ENCODE results near the gene ZSCAN23. TPM values are rescaled to one million over a fixed set of nuclear protein-coding genes. Genes with fewer than 3 reads are reported as not detected.

Gene ZSCAN23
- total and polyA plus RNA-seq, 8 donors, result 0.42 to 3.3 (median 1.1) TPM

DNA sequence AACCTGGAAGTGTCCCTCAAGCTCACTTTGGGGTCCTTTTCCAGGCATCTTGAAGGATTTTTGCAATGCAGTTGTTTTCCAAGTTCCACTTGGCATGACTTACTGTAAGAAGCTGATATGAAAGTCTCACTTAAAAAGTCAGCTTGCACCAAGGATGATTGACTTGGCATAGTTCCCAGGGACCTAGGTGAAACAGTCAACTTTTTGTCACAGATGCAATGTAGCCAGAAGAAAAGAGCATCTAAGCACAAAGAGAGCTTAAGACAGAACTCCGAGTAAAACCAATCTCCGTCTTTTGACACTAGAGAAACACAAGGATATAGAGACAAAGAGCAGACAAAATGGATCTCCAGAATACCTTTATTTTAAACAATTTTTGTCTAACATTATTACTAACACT lies 41.1 kb downstream of the ZSCAN23 start:
- no peaks in the 10 kb centered on the region for H3K9me3 ChIP-seq
- no peak for FAIRE-seq

GRCh38 chr6:28401172-28401571 lies 42.1 kb downstream of the ZSCAN23 start:
- Histone ChIP-seq H3K36me3 (no peaks in the 10 kb centered on the region), H3K4me1 (peaks cover 0 to 7% (median 0%) of the 10 kb centered on the region in 3 donors), H3K4me3 (no peak overlapping the region), H3K27me3 (peaks cover 0 to 4% (median 0%) of the 10 kb centered on the region in 4 donors), H3K27ac (no peak overlapping the region), H3K9me3 (no peaks in the 10 kb centered on the region)
- FAIRE-seq (no peak), ATAC-seq (no peak), DNase-seq (no peak)
- TF ChIP-seq, protein P1, sequence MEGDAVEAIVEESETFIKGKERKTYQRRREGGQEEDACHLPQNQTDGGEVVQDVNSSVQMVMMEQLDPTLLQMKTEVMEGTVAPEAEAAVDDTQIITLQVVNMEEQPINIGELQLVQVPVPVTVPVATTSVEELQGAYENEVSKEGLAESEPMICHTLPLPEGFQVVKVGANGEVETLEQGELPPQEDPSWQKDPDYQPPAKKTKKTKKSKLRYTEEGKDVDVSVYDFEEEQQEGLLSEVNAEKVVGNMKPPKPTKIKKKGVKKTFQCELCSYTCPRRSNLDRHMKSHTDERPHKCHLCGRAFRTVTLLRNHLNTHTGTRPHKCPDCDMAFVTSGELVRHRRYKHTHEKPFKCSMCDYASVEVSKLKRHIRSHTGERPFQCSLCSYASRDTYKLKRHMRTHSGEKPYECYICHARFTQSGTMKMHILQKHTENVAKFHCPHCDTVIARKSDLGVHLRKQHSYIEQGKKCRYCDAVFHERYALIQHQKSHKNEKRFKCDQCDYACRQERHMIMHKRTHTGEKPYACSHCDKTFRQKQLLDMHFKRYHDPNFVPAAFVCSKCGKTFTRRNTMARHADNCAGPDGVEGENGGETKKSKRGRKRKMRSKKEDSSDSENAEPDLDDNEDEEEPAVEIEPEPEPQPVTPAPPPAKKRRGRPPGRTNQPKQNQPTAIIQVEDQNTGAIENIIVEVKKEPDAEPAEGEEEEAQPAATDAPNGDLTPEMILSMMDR (IDR thresholded peaks at IDR 0.05), result no peak
- intact Hi-C loops (cut with DNase I), result no loop called here
- 50 to 59% methylated on average over 1 of the region's 1 CpG for WGBS, 2 donors

More for the DNA sequence above, 41.1 kb downstream of the ZSCAN23 start:
- TF ChIP-seq, protein P1 (IDR thresholded peaks at IDR 0.05), result no peak
- no peak overlapping the region for H3K27ac ChIP-seq
- no peaks in the 10 kb centered on the region for H3K36me3 ChIP-seq
- peaks cover 0 to 7% (median 0%) of the 10 kb centered on the region in 3 donors for H3K4me1 ChIP-seq
- no peak for ATAC-seq
- no peak overlapping the region for H3K4me3 ChIP-seq
- WGBS, 2 donors, result 44 to 52% methylated on average over 2 of the region's 2 CpGs
- H3K27me3 ChIP-seq, result peaks cover 0 to 4% (median 0%) of the 10 kb centered on the region in 4 donors
- no peak for DNase-seq
- intact Hi-C loops (cut with DNase I), result no loop called here

DNA sequence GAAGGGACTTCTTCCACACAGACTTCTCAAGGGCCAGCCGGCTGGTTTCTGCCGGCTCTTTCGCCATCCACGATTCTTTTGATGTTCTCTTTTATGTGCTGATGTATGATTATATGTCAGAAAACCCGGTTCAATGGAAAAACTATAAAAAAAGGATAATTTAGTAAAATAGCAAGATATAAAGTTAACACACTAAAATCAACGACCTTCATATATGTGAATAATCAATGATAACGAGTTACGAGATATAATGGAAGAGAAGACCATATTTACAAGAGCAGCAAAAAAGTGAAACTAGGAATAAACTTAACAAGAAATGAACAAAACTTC lies 43.2 kb downstream of the ZSCAN23 start:
- peaks cover 0 to under 1% (median 0%) of the 10 kb centered on the region in 4 donors for H3K27me3 ChIP-seq
- no peaks in the 10 kb centered on the region for H3K9me3 ChIP-seq
- no peak for DNase-seq
- TF ChIP-seq, protein P1 (IDR thresholded peaks at IDR 0.05), result no peak
- peak overlapping the region; percentile 44 to 93 (median 79) for H3K4me3 ChIP-seq
- no peak overlapping the region for H3K27ac ChIP-seq
- H3K4me1 ChIP-seq, result peaks cover 0 to 7% (median 0%) of the 10 kb centered on the region in 3 donors
- intact Hi-C loops (cut with DNase I), result no loop called here
- ATAC-seq, result no peak
- no peaks in the 10 kb centered on the region for H3K36me3 ChIP-seq
- 20 to 23% methylated on average over 8 of the region's 8 CpGs for WGBS, 2 donors
- no peak for FAIRE-seq

DNA sequence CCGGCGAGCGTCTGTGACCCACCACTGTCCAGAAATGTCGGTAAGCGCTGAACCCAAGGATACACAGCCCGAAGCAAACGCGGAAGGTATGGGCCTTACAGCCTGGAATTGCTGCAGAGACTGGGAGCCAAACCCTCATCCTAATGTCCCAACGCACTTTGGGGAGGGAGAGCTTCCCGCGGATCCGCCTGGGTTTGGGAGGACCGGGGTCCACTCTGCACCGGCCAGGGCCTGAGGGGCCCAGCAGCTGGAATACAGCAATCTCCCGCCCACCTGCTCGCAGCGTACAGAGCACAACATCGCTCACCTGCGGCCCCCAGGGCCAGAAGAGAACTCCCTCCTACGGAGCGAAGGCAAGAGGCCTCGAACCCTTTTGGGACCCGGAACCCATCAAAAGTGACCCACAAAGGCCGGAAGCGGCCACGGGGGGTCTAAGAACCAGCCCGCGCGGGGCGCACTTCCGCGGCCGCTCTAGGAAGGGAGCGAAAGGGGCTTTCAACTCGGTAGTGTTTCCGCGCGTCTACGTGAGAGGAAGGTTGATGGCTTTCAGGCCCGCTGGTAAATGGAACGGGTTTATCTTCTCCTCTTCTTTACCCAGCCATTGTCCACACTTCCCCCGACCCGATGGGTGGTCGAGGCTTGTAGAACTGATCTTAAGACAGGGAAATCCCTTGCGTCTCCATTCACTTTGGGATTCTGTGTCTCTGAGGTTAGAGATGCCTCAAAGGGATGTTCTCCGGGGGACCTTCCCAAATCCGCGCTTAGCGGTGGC lies 43.8 kb downstream of the ZSCAN23 start, which contains the start of gene ZSCAN12:
TSS of gene ZSCAN12 (minus strand) at position 398 of the 772 bp plus-strand sequence. CDS start 1,342 bp downstream, outside the sequence.
- Histone ChIP-seq H3K9me3 (no peaks in the 10 kb centered on the region), H3K27ac (peak within 1 kb of the TSS in 1 of 4 donors; percentile 10), H3K36me3 (no peaks in the 10 kb centered on the region), H3K27me3 (no peaks in the 10 kb centered on the region), H3K4me3 (peak within 1 kb of the TSS; percentile 44 to 93 (median 79)), H3K4me1 (peaks cover 0 to 7% (median 0%) of the 10 kb centered on the region in 3 donors)
- WGBS, 2 donors, result 0 to 1% methylated on average over 48 to 49 of the region's 49 CpGs
- no peak for FAIRE-seq
- DNase-seq, result peak; percentile 76 to 90 (median 80)
- intact Hi-C loops (cut with DNase I), result no loop called here
- peak; percentile 98 to 99 (median 98) for ATAC-seq
- TF ChIP-seq, protein P1 (IDR thresholded peaks at IDR 0.05), result peak; percentile 22 to 54 (median 48)

DNA sequence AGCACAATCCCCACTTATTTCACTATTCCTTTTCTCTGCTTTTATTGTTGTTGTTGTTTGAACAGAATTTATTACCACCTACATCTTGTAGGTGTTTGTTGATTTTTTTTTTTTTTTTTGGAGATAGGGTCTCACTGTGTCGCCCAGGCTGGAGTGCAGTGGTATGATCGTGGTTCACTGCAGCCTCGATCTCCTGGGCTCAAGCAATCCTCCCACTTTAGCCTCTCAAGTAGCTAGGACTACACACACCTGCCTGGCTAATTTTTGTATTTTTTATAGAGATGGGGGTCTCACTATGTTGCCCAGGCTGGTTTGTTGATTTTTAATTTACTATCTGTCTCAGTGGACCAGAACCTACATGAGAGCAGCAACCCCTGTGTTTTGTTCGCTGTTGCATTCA lies 47.4 kb downstream of the ZSCAN23 start:
- DNase-seq, result no peak
- Histone ChIP-seq H3K9me3 (no peaks in the 10 kb centered on the region), H3K4me3 (no peak overlapping the region), H3K4me1 (peaks cover 0 to 7% (median 0%) of the 10 kb centered on the region in 3 donors), H3K36me3 (peaks cover 0 to 9% (median 5%) of the 10 kb centered on the region in 3 donors), H3K27ac (no peak overlapping the region), H3K27me3 (no peaks in the 10 kb centered on the region)
- ATAC-seq, result no peak
- WGBS, 2 donors, result 96 to 97% methylated on average over 4 of the region's 4 CpGs
- TF ChIP-seq, protein P1 (IDR thresholded peaks at IDR 0.05), result no peak
- FAIRE-seq, result no peak
- intact Hi-C loops (cut with DNase I), result no loop called here

Measured in pancreas (tissue), 10 donors.